IMR-90 (cell line): Measurements from ENCODE around the gene TENM3. TPM values are rescaled to one million over a fixed set of nuclear protein-coding genes. Genes with fewer than 3 reads are reported as not detected.

Experiments used
- ATAC-seq: fragments of 200-7000 bp; cut with Tn5 transposase; 2 replicates; pipeline ENCODE4 v1.9.1; 2020; ENCODE audit warnings: low read depth, mild to moderate bottlenecking, moderate library complexity
- BruUV-seq: library from RNA; stranded (reverse); fragments of 400-500 nt; replicated peaks from 2 replicates; lab custom pipeline; 2021; lab: Mats Ljungman, UMichigan
- CTCF ChIA-PET: fragments of 300-600 bp; formaldehyde crosslinking; extraction: SDS; loops from one replicate; lab custom pipeline; 2021; ENCODE audit warnings: antibody characterized with exemption; lab: Yijun Ruan, JAX
- POLR2A ChIA-PET: fragments of 300-600 bp; sonication (Branson Sonifier 250); formaldehyde crosslinking; loops from one replicate; lab custom pipeline; 2022; ENCODE audit warnings: antibody characterized with exemption; ENCODE audit not compliant: unreplicated experiment; lab: Charles Lee
- DNase-seq: peaks from one replicate; pipeline ENCODE4 v3.0.0; 2013
- H2AFZ ChIP-seq: replicated peaks from 2 replicates; pipeline ENCODE3; 2013; ENCODE audit warnings: low read length, mild to moderate bottlenecking; ENCODE audit not compliant: poor library complexity
- H2AK5ac ChIP-seq: 2 replicates; pipeline ENCODE4 v1.6.1; 2013; ENCODE audit warnings: low read depth, low read length, inconsistent platforms
- H2AK9ac ChIP-seq: replicated peaks from 2 replicates; pipeline ENCODE3; 2013; ENCODE audit warnings: mild to moderate bottlenecking, low read depth, low read length, moderate library complexity; ENCODE audit not compliant: poor library complexity
- H2BK120ac ChIP-seq: 2 replicates; pipeline ENCODE4 v1.6.1; 2013; ENCODE audit warnings: low read depth, low read length, inconsistent platforms
- H2BK15ac ChIP-seq: 3 replicates; pipeline ENCODE4 v1.6.1; 2013; ENCODE audit warnings: low read depth, low read length, inconsistent platforms
- H2BK20ac ChIP-seq: 2 replicates; pipeline ENCODE4 v1.6.1; 2013; ENCODE audit warnings: low read depth, mild to moderate bottlenecking, inconsistent platforms, low read length, moderate library complexity
- H2BK5ac ChIP-seq: 2 replicates; pipeline ENCODE4 v1.6.1; 2013; ENCODE audit warnings: mild to moderate bottlenecking, low read depth, low read length, inconsistent platforms; ENCODE audit not compliant: poor library complexity, severe bottlenecking
- H3K14ac ChIP-seq: replicated peaks from 2 replicates; pipeline ENCODE4 v1.6.1; 2013; ENCODE audit warnings: low read depth, low read length, inconsistent platforms
- H3K18ac ChIP-seq: 2 replicates; pipeline ENCODE4 v1.6.1; 2013; ENCODE audit warnings: low read depth, low read length, control low read depth
- H3K23ac ChIP-seq: 2 replicates; pipeline ENCODE4 v1.6.1; 2013; ENCODE audit warnings: low read depth, low read length, inconsistent platforms
- H3K27ac ChIP-seq: 2 replicates; pipeline ENCODE4 v1.5.1; 2013; ENCODE audit warnings: mild to moderate bottlenecking, control low read depth, low read length; ENCODE audit not compliant: insufficient read depth
- H3K27me3 ChIP-seq: 2 replicates; pipeline ENCODE4 v1.6.1; 2013; ENCODE audit warnings: low read length; ENCODE audit not compliant: control insufficient read depth, insufficient read depth
- H3K36me3 ChIP-seq: 2 replicates; pipeline ENCODE4 v1.6.1; 2013; ENCODE audit warnings: low read length, mixed read lengths; ENCODE audit not compliant: control insufficient read depth, insufficient read depth
- H3K4ac ChIP-seq: 2 replicates; pipeline ENCODE4 v1.6.1; 2013; ENCODE audit warnings: low read depth, low read length, inconsistent platforms
- H3K4me1 ChIP-seq: 2 replicates; pipeline ENCODE4 v1.6.1; 2013; ENCODE audit warnings: low read length, mixed read lengths; ENCODE audit not compliant: control insufficient read depth, insufficient read depth
- H3K4me2 ChIP-seq: 2 replicates; pipeline ENCODE4 v1.6.1; 2013; ENCODE audit warnings: low read depth, mild to moderate bottlenecking, control low read depth, low read length, moderate library complexity
- H3K4me3 ChIP-seq: 2 replicates; pipeline ENCODE4 v1.5.1; 2013; ENCODE audit warnings: low read depth, mild to moderate bottlenecking, control low read depth, low read length, moderate library complexity; ENCODE audit not compliant: insufficient read depth
- H3K56ac ChIP-seq: 2 replicates; pipeline ENCODE4 v1.6.1; 2013; ENCODE audit warnings: low read length, inconsistent platforms; ENCODE audit not compliant: insufficient read depth; ENCODE audit errors: extremely low read depth
- H3K79me1 ChIP-seq, 2 experiments: 2 replicates each; pipeline ENCODE4 v1.6.1; 2013; ENCODE audit warnings: low read length in 2 of 2, inconsistent platforms in 1 of 2, low read depth in 1 of 2
- H3K9ac ChIP-seq: 2 replicates; pipeline ENCODE4 v1.6.1; 2013; ENCODE audit warnings: low read depth, low read length, control low read depth
- H3K9me1 ChIP-seq: 2 replicates; pipeline ENCODE4 v1.6.1; 2013; ENCODE audit warnings: low read length, inconsistent platforms; ENCODE audit not compliant: insufficient read depth
- H3K9me3 ChIP-seq: 2 replicates; pipeline ENCODE4 v1.6.1; 2013; ENCODE audit warnings: low read length; ENCODE audit not compliant: control insufficient read depth, insufficient read depth
- H4K20me1 ChIP-seq: 2 replicates; pipeline ENCODE4 v1.6.1; 2013; ENCODE audit warnings: low read length, inconsistent platforms; ENCODE audit not compliant: insufficient read depth
- H4K5ac ChIP-seq: 2 replicates; pipeline ENCODE4 v1.6.1; 2013; ENCODE audit warnings: mild to moderate bottlenecking, low read depth, low read length, control low read depth
- H4K8ac ChIP-seq, 2 experiments: 2 replicates each; pipeline ENCODE4 v1.6.1; 2013; ENCODE audit warnings: low read depth in 2 of 2, low read length in 2 of 2, control low read depth in 1 of 2, inconsistent platforms in 1 of 2
- H4K91ac ChIP-seq: 2 replicates; pipeline ENCODE4 v1.6.1; 2013; ENCODE audit warnings: low read depth, low read length, inconsistent platforms; ENCODE audit not compliant: insufficient read depth
- BHLHE40 ChIP-seq: fragments of 150-350 bp; IDR thresholded peaks from 2 replicates; pipeline ENCODE4 v1.6.1; 2016; ENCODE audit warnings: mild to moderate bottlenecking, low read depth, low read length
- ELK1 ChIP-seq: fragments of 150-350 bp; IDR thresholded peaks from 2 replicates; pipeline ENCODE4 v1.6.1; 2016; ENCODE audit warnings: low read depth, mild to moderate bottlenecking, low read length, moderate library complexity, borderline replicate concordance
- MAFK ChIP-seq: IDR thresholded peaks from 2 replicates; pipeline ENCODE4 v1.6.1; 2012; ENCODE audit warnings: low read depth, low read length, improper control_type of control experiment
- MAZ ChIP-seq: IDR thresholded peaks from 2 replicates; pipeline ENCODE4 v1.6.1; 2012; ENCODE audit warnings: low read depth, mild to moderate bottlenecking, low read length, improper control_type of control experiment, moderate library complexity, borderline replicate concordance
- MXI1 ChIP-seq: IDR thresholded peaks from 2 replicates; pipeline ENCODE4 v1.6.1; 2012; ENCODE audit warnings: low read depth, mild to moderate bottlenecking, low read length, moderate library complexity, borderline replicate concordance
- RAD21 ChIP-seq: IDR thresholded peaks from 2 replicates; pipeline ENCODE4 v1.6.1; 2012; ENCODE audit warnings: low read length, improper control_type of control experiment
- SMC3 ChIP-seq: fragments of 150-350 bp; IDR thresholded peaks from 2 replicates; pipeline ENCODE4 v1.6.1; 2016; ENCODE audit warnings: low read depth, mild to moderate bottlenecking, antibody characterized with exemption, low read length, moderate library complexity
- USF2 ChIP-seq: fragments of 150-350 bp; IDR thresholded peaks from 2 replicates; pipeline ENCODE4 v1.6.1; 2017; ENCODE audit warnings: mild to moderate bottlenecking, antibody characterized with exemption, low read length, low read depth
- WGBS, 2 experiments: methylation state at CpG; one replicate each; pipeline versions ENCODE4 v1.1.5 to v1.1.7; 2013; ENCODE audit warnings: missing lambda C conversion rate in 2 of 2; ENCODE audit not compliant: insufficient read length in 1 of 2; ENCODE audit errors: extremely low coverage in 2 of 2; 5-methylcytosine and 5-hydroxymethylcytosine counted together
- dilution Hi-C: fragments of 300-500 bp; cut with HindIII; formaldehyde crosslinking; loops from one replicate; pipeline ENCODE4 v1.14.3; 2018; ENCODE audit warnings: low sequenced_read_pairs; ENCODE audit not compliant: unreplicated experiment
- in situ Hi-C: fragments of 300-500 bp; cut with MboI; formaldehyde crosslinking; loops from 3 replicates; pipeline ENCODE4 v1.14.3; 2019; ENCODE audit warnings: low sequenced_read_pairs, inconsistent platforms, mixed read lengths
- intact Hi-C: fragments of 100-400 bp; cut with micrococcal nuclease; formaldehyde crosslinking; loops from 2 replicates; pipeline ENCODE4 v1.10.0; 2022
- polyA plus RNA-seq, 3 experiments: library from polyadenylated mRNA; depleted of rRNA; stranded (reverse); fragments of >200 nt; gene quantifications; 2 replicates each; pipeline ENCODE4 v1.2.3, GENCODE V29; 2012; ENCODE audit warnings: low replicate concordance in 1 of 3
- total RNA-seq: library from RNA; depleted of rRNA; stranded (reverse); fragments of >200 nt; gene quantifications from 2 replicates; pipeline ENCODE4 v1.2.3, GENCODE V29; 2012

The TENM3 gene
- total and polyA plus RNA-seq, 2 of the 4 experiments (the other 2 are of a cell fraction), result 29.9 to 173 TPM

DNA sequence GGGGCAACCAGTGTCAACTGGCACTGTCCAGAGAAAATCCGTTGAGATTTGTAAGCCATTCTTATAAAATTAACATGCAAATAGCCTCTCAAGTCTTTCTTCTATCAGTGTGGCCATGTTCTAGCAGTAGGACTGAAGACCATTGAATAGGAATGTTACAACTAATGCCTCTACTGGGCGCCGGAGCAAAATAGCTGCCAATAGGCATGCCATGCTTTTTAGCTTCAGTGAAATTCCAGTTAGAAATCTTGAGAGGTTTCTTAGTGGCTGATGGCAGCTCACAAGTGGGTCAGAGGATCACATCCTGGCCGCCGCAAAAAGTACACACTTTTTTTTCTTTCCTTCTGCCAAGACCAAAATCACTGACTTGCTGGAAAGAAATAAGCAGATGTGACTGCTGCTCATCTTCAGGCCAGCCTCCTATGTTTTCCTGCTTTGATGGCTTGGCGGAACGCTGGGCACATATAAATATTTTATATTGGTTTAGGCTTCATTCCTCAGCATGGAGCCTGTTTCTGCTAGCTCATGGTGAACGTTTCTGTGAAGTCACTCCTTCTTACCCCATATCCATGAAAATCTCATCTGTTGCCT, 293.1 kb downstream of the TENM3 start:
- Histone ChIP-seq H2AFZ (no peak overlapping the region), H2AK5ac (no peak overlapping the region), H4K8ac (peak overlapping the region in 1 of 2 experiments; percentile 30; a peak in 1 of 4 replicates), H2BK15ac (no peak overlapping the region), H3K4me3 (no peak overlapping the region), H2BK120ac (0 out of 2 replicates have a peak overlapping the region, but pooled peaks have one; percentile 8), H4K20me1 (no peaks in the 10 kb centered on the region), H3K4me1 (peaks cover 2% of the 10 kb centered on the region), H3K4ac (no peak overlapping the region), H3K56ac (no peak overlapping the region), H3K9me1 (0 out of 2 replicates have a peak, but pooled peaks cover 3% of the 10 kb centered on the region), H2BK20ac (no peak overlapping the region), H3K18ac (no peak overlapping the region), H2AK9ac (no peak overlapping the region), H3K79me1 (peaks cover 3 to 13% of the 10 kb centered on the region in 2 experiments; a peak in 1 of 4 replicates), H2BK5ac (no peak overlapping the region), H3K27ac (no peak overlapping the region), H4K5ac (no peak overlapping the region), H3K4me2 (no peak overlapping the region; the same call in 1 of the 2 replicates), H3K9me3 (no peaks in the 10 kb centered on the region), H3K14ac (0 out of 2 replicates have a peak overlapping the region, but pooled peaks have one; percentile 14), H3K23ac (peak overlapping the region; percentile 20; the same call in 1 of the 2 replicates), H3K9ac (no peak overlapping the region), H3K27me3 (no peaks in the 10 kb centered on the region), H4K91ac (no peak overlapping the region), H3K36me3 (no peaks in the 10 kb centered on the region)
- TF ChIP-seq MXI1, result no peak
- no peak for TF ChIP-seq USF2
- no peak for TF ChIP-seq MAZ
- no peak for TF ChIP-seq ELK1
- no peak for TF ChIP-seq MAFK
- no peak for TF ChIP-seq SMC3
- TF ChIP-seq RAD21, result no peak
- TF ChIP-seq BHLHE40, result no peak
- no peak for ATAC-seq
- WGBS, 2 experiments, result no CpG with 5 or more reads among the region's 8 CpGs
- ChIA-PET POLR2A (no interaction called here), CTCF (no interaction called here)
- no TSS peak for BruUV-seq
- intact Hi-C loops, result no loop called here
- no peak for DNase-seq
- dilution Hi-C loops, result no loop called here
- in situ Hi-C loops, result no loop called here
